Peyer's patch (tissue), 4 donors: ENCODE measurements around the gene MAB21L4. TPM values are rescaled to one million over a fixed set of nuclear protein-coding genes. Genes with fewer than 3 reads are reported as not detected.

Experiments
- DNase-seq, 3 donors: peaks; one replicate each; pipeline ENCODE4 v3.0.0-alpha.2; 2017 to 2019
- H3K27ac ChIP-seq, 4 donors: fragments of 200-600 bp; sonication (generic); one replicate each; pipeline ENCODE4 v1.5.1; 2016 to 2019
- H3K27me3 ChIP-seq, 2 donors: fragments of 200-600 bp; sonication (generic); one replicate each; pipeline ENCODE4 v1.5.1; 2019
- H3K36me3 ChIP-seq, 3 donors: fragments of 200-600 bp; sonication (generic); one replicate each; pipeline ENCODE4 v1.5.1; 2016 to 2019
- H3K4me1 ChIP-seq, 4 donors: fragments of 200-600 bp; sonication (generic); one replicate each; pipeline ENCODE4 v1.5.1; 2016 to 2019
- H3K4me3 ChIP-seq, 4 donors: fragments of 200-600 bp; sonication (generic); 1 replicate in 3 of 4; 2 replicates in 1 of 4; pipeline ENCODE4 v1.5.1; 2016 to 2019; ENCODE audit warnings: mild to moderate bottlenecking in 1 of 4
- H3K9me3 ChIP-seq, 4 donors: fragments of 200-600 bp; sonication (generic); one replicate each; pipeline ENCODE4 v1.5.1; 2016 to 2019; ENCODE audit warnings: mild to moderate bottlenecking in 1 of 4
- CTCF ChIP-seq, 6 experiments: fragments of 450-650 bp in 4 of 6; fragments of 200-600 bp in 2 of 6; sonication (generic) in 1 of 6; IDR thresholded peaks; one replicate each; pipeline ENCODE4 v1.5.1; 2017 to 2019; ENCODE audit warnings: antibody characterized with exemption in 6 of 6, mild to moderate bottlenecking in 3 of 6, moderate library complexity in 1 of 6
- POLR2A ChIP-seq, 2 donors: fragments of 450-650 bp; IDR thresholded peaks; one replicate each; pipeline ENCODE4 v1.5.1; 2017; ENCODE audit warnings: antibody characterized with exemption in 2 of 2, mild to moderate bottlenecking in 2 of 2, moderate library complexity in 2 of 2
- total RNA-seq, 4 donors: library from RNA; depleted of rRNA; stranded (reverse); fragments of >200 nt; gene quantifications; one replicate each; pipeline ENCODE4 v1.1.0, GENCODE V29; 2016

The MAB21L4 gene
- total RNA-seq, 4 donors from 2014 or later, result 2.1 to 6.1 (median 3.7) TPM; not detected in 1

GRCh38 chr2:240921311-240921994 is 25.5 kb upstream of the MAB21L4 start:
- DNase-seq, result peak in 2 of 3 donors; percentile 48 to 51
- no peak overlapping the region for H3K4me3 ChIP-seq
- no peaks in the 10 kb centered on the region for H3K9me3 ChIP-seq
- H3K27me3 ChIP-seq, result no peaks in the 10 kb centered on the region
- H3K27ac ChIP-seq, result peak overlapping the region; percentile 3 to 62 (median 32)
- no peak for TF ChIP-seq CTCF (IDR thresholded peaks at IDR 0.05)
- TF ChIP-seq POLR2A (IDR thresholded peaks at IDR 0.05), result no peak
- no peaks in the 10 kb centered on the region for H3K36me3 ChIP-seq
- H3K4me1 ChIP-seq, result peaks cover 0 to 8% (median 0%) of the 10 kb centered on the region in 4 donors

GRCh38 chr2:240920783-240921231 is 24.9 kb upstream of the MAB21L4 start:
- no peaks in the 10 kb centered on the region for H3K27me3 ChIP-seq
- H3K36me3 ChIP-seq, result no peaks in the 10 kb centered on the region
- H3K4me1 ChIP-seq, result peaks cover 0 to 12% (median 0%) of the 10 kb centered on the region in 4 donors
- no peak for TF ChIP-seq CTCF (IDR thresholded peaks at IDR 0.05)
- H3K4me3 ChIP-seq, result no peak overlapping the region
- H3K27ac ChIP-seq, result peak overlapping the region; percentile 3 to 62 (median 26)
- DNase-seq, result peak in 2 of 3 donors; percentile 43 to 47
- no peaks in the 10 kb centered on the region for H3K9me3 ChIP-seq

GRCh38 chr2:240919786-240920782 is 24.1 kb upstream of the MAB21L4 start:
- H3K9me3 ChIP-seq, result no peaks in the 10 kb centered on the region
- no peaks in the 10 kb centered on the region for H3K27me3 ChIP-seq
- no peak overlapping the region for H3K4me3 ChIP-seq
- H3K36me3 ChIP-seq, result no peaks in the 10 kb centered on the region
- peak in 2 of 3 donors; percentile 39 to 46 for DNase-seq
- TF ChIP-seq CTCF (IDR thresholded peaks at IDR 0.05) (no peak), POLR2A (IDR thresholded peaks at IDR 0.05) (no peak)
- H3K4me1 ChIP-seq, result peaks cover 0 to 18% (median 0%) of the 10 kb centered on the region in 4 donors
- peak overlapping the region in 1 of 4 donors; percentile 25 for H3K27ac ChIP-seq

- TF ChIP-seq POLR2A (IDR thresholded peaks at IDR 0.05) (no peak), CTCF (IDR thresholded peaks at IDR 0.05) (no peak)
- H3K36me3 ChIP-seq, result no peaks in the 10 kb centered on the region
- no peak overlapping the region for H3K4me3 ChIP-seq
- no peaks in the 10 kb centered on the region for H3K9me3 ChIP-seq
- H3K27ac ChIP-seq, result no peak overlapping the region
- peak in 2 of 3 donors; percentile 32 to 40 for DNase-seq
- peaks cover 0 to 26% (median 2%) of the 10 kb centered on the region in 4 donors for H3K4me1 ChIP-seq
- peaks cover 0 to 6% of the 10 kb centered on the region in 2 donors for H3K27me3 ChIP-seq
These were observed 23.3 kb upstream of the MAB21L4 start for GRCh38 chr2:240919161-240919781.
